Breast epithelium (tissue), 4 donors: ENCODE measurements around the gene PCSK2. TPM values are rescaled to one million over a fixed set of nuclear protein-coding genes. Genes with fewer than 3 reads are reported as not detected.

Source experiments
- DNase-seq, 2 donors: peaks; one replicate each; pipeline ENCODE4 v3.0.0-alpha.2; 2019; ENCODE audit warnings: low spot score in 2 of 2
- H3K27ac ChIP-seq, 2 donors: fragments of 200-600 bp; sonication (generic) in 1 of 2; one replicate each; pipeline ENCODE4 v1.5.1; 2016 to 2019; ENCODE audit warnings: mild to moderate bottlenecking in 1 of 2
- H3K27me3 ChIP-seq, 2 donors: fragments of 200-600 bp; sonication (generic) in 1 of 2; one replicate each; pipeline versions ENCODE4 v1.5.1 to v1.6.0; 2017 to 2019; ENCODE audit warnings: control low read depth in 1 of 2, mild to moderate bottlenecking in 1 of 2
- H3K36me3 ChIP-seq: fragments of 200-600 bp; one replicate; pipeline ENCODE4 v1.5.1; 2019
- H3K4me1 ChIP-seq, 2 donors: fragments of 200-600 bp; sonication (generic); one replicate each; pipeline ENCODE4 v1.5.1; 2016 to 2019; ENCODE audit warnings: control low read depth in 1 of 2
- H3K4me3 ChIP-seq, 3 donors: fragments of 200-600 bp; sonication (generic); 1 replicate in 2 of 3; 2 replicates in 1 of 3; pipeline ENCODE4 v1.5.1; 2016 to 2019; ENCODE audit warnings: mild to moderate bottlenecking in 3 of 3, moderate library complexity in 2 of 3
- H3K9me3 ChIP-seq, 2 donors: fragments of 200-600 bp; sonication (generic) in 1 of 2; one replicate each; pipeline ENCODE4 v1.5.1; 2016 to 2019; ENCODE audit warnings: control low read depth in 1 of 2
- POLR2A ChIP-seq: fragments of 450-650 bp; IDR thresholded peaks from one replicate; pipeline ENCODE4 v1.6.1; 2016; ENCODE audit warnings: antibody characterized with exemption, mild to moderate bottlenecking, moderate library complexity
- POLR2AphosphoS5 ChIP-seq, 3 donors: sonication (generic); formaldehyde crosslinking; IDR thresholded peaks; one replicate each; pipeline ENCODE4 v1.6.1; 2017; ENCODE audit warnings: antibody characterized with exemption in 3 of 3
- intact Hi-C: fragments of 100-400 bp; cut with DNase I; formaldehyde crosslinking; loops from one replicate; pipeline ENCODE4 v1.15.1; 2023; ENCODE audit warnings: low total_unique reads
- total RNA-seq, 3 donors: library from RNA; depleted of rRNA; stranded (reverse); fragments of >200 nt; gene quantifications; one replicate each; pipeline ENCODE4 v1.1.0, GENCODE V29; 2016
- TF ChIP-seq, protein P1 (sequence below), 3 donors: fragments of 450-650 bp; IDR thresholded peaks; one replicate each; pipeline ENCODE4 v1.5.1; 2016 to 2017; ENCODE audit warnings: antibody characterized with exemption in 3 of 3, mild to moderate bottlenecking in 3 of 3, moderate library complexity in 3 of 3

Gene PCSK2
- total RNA-seq, 3 donors from 2014 or later, result 0.16 TPM; not detected in 2

DNA sequence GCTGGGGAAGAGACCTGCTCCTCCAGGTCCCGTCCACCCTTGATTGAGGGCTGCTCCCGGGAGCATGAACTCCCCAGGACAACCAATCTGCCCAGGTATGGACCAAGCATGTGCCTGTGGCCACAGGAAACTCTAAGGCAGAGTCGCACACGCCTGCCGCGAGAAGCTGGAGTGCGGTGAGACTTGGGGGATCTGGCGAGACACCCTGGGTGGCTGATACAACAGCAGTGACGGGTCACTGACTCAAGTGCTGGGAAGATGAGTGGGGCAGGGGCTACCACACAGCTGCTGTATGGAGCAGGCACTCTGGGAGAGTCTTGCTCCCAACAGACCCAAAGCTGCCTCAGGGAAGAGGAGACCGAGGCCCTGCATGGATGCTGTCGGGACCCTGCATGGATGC, 264.2 kb downstream of the PCSK2 start:
- Histone ChIP-seq H3K27me3 (no peaks in the 10 kb centered on the region), H3K4me3 (no peak overlapping the region), H3K27ac (no peak overlapping the region), H3K36me3 (no peaks in the 10 kb centered on the region), H3K9me3 (no peaks in the 10 kb centered on the region), H3K4me1 (no peaks in the 10 kb centered on the region)
- no peak for TF ChIP-seq POLR2AphosphoS5 (IDR thresholded peaks at IDR 0.05)
- TF ChIP-seq, protein P1, sequence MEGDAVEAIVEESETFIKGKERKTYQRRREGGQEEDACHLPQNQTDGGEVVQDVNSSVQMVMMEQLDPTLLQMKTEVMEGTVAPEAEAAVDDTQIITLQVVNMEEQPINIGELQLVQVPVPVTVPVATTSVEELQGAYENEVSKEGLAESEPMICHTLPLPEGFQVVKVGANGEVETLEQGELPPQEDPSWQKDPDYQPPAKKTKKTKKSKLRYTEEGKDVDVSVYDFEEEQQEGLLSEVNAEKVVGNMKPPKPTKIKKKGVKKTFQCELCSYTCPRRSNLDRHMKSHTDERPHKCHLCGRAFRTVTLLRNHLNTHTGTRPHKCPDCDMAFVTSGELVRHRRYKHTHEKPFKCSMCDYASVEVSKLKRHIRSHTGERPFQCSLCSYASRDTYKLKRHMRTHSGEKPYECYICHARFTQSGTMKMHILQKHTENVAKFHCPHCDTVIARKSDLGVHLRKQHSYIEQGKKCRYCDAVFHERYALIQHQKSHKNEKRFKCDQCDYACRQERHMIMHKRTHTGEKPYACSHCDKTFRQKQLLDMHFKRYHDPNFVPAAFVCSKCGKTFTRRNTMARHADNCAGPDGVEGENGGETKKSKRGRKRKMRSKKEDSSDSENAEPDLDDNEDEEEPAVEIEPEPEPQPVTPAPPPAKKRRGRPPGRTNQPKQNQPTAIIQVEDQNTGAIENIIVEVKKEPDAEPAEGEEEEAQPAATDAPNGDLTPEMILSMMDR (IDR thresholded peaks at IDR 0.05), result no peak
- TF ChIP-seq POLR2A, result no peak
- no peak for DNase-seq
- intact Hi-C loops, result no loop called here

DNA sequence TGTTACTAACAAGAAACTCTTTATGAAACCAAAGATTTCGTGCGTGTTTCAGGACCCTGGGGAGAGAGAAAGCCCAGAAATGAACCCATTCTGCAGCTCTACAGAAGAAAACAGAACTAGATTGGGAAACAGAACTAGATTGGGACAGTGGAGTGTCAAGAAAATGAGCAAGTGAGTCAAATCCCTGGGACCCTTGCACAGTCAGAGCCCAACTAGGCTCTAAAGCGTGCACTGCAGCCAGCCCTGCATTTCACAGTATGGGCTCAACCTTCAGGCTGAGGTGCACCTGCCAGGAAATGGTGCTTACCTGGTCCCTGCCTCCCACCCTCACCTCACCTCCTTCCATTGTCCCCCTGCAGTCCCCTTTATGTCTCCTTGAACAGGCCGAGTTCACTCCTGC, 264.6 kb downstream of the PCSK2 start:
- Histone ChIP-seq H3K27me3 (no peaks in the 10 kb centered on the region), H3K27ac (no peak overlapping the region), H3K36me3 (no peaks in the 10 kb centered on the region), H3K4me3 (no peak overlapping the region), H3K4me1 (no peaks in the 10 kb centered on the region), H3K9me3 (no peaks in the 10 kb centered on the region)
- intact Hi-C loops, result no loop called here
- no peak for DNase-seq
- TF ChIP-seq, protein P1 (IDR thresholded peaks at IDR 0.05), result no peak
- TF ChIP-seq POLR2A, result no peak
- TF ChIP-seq POLR2AphosphoS5 (IDR thresholded peaks at IDR 0.05), result no peak

DNA sequence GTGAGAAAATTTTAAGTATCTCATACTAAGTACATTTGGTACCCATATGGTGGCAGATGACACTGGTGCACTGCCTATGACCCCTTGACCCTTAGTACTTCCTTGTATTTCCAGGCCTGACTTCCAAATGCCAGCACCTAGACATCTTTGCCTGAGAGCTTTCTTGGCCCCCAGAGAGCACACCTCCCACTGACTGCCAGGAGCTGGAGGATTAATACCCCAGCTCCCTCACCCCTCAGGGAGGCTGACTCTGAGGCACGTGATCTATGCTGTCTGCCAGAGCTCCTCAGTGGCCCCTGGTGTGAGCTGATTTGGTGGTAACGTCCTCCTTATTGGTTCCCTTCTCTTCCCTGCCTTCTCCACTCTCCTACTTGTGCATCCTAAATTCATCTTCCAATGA, 266.3 kb downstream of the PCSK2 start:
- H3K27me3 ChIP-seq, result no peaks in the 10 kb centered on the region
- TF ChIP-seq, protein P1 (IDR thresholded peaks at IDR 0.05), result no peak
- TF ChIP-seq POLR2AphosphoS5 (IDR thresholded peaks at IDR 0.05) (no peak), POLR2A (no peak)
- intact Hi-C loops, result no loop called here
- no peak overlapping the region for H3K27ac ChIP-seq
- H3K36me3 ChIP-seq, result no peaks in the 10 kb centered on the region
- H3K4me1 ChIP-seq, result no peaks in the 10 kb centered on the region
- DNase-seq, result no peak
- no peaks in the 10 kb centered on the region for H3K9me3 ChIP-seq
- no peak overlapping the region for H3K4me3 ChIP-seq

DNA sequence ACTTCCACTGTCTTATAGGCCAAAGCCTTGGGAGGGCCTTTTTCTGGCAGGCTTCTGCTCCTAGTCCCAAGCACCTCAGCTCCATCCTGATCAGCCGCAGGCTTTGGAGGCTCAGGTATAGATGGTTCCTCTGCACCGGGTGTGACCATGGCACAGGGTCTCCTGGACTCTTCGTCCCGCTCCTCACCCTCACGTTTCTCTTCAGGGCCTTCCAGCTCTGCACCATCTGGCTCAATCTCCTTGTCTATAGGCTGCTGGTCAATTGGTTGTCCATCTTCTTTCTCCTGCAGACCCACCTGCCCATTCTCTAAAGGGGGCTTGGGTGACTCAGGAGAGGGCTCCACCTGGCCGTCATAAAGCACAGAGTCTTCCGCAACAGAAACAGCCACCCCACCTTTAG, 267.4 kb downstream of the PCSK2 start:
- Histone ChIP-seq H3K4me3 (no peak overlapping the region), H3K9me3 (no peaks in the 10 kb centered on the region), H3K4me1 (no peaks in the 10 kb centered on the region), H3K27ac (no peak overlapping the region), H3K27me3 (no peaks in the 10 kb centered on the region), H3K36me3 (no peaks in the 10 kb centered on the region)
- no peak for TF ChIP-seq POLR2A
- no peak for TF ChIP-seq POLR2AphosphoS5 (IDR thresholded peaks at IDR 0.05)
- TF ChIP-seq, protein P1 (IDR thresholded peaks at IDR 0.05), result no peak
- DNase-seq, result no peak
- intact Hi-C loops, result no loop called here

DNA sequence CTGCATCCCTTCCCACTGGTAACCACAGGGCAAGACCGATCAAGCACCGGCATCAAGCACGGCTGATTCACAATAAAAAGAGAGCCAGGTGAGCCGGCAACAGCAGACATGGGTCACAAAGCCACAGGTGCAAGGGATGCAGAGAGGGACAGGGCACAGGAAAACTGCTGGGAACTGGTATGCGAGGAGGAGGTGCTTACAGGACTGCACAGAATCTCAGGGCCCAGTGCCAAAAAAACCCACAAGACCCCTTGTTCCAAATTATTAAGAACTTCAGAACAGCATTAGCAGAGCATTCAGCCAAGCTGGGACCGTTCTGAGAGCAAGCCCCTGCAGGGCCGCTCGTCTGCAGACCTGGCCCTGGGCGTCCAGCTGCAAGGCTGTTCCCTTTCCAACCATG, 269.0 kb downstream of the PCSK2 start:
- no peak overlapping the region for H3K4me3 ChIP-seq
- no peak for DNase-seq
- H3K36me3 ChIP-seq, result no peaks in the 10 kb centered on the region
- no peaks in the 10 kb centered on the region for H3K27me3 ChIP-seq
- no peak overlapping the region for H3K27ac ChIP-seq
- no peaks in the 10 kb centered on the region for H3K9me3 ChIP-seq
- no peak for TF ChIP-seq POLR2AphosphoS5 (IDR thresholded peaks at IDR 0.05)
- TF ChIP-seq, protein P1 (IDR thresholded peaks at IDR 0.05), result no peak
- no peak for TF ChIP-seq POLR2A
- no peaks in the 10 kb centered on the region for H3K4me1 ChIP-seq
- intact Hi-C loops, result no loop called here
